ENCODE measurements around the gene TCEAL4.

TCEAL4 gene

GRCh38 chrX:103585411-103586313 is at the start of gene TCEAL4:
TCEAL4 (plus strand) TSS chrX:103585515; CDS start chrX:103586676, 1,161 bp downstream.
- H3K27me3 ChIP-seq: no peaks in the 10 kb centered on the region
- peaks cover 0 to 3% of the 10 kb centered on the region in 2 experiments for H3K4me1 ChIP-seq (ENCODE audit: control insufficient read depth in 1 of 2, insufficient read depth in 1 of 2, low read depth in 1 of 2, low read length in 1 of 2)
- no peak for TF ChIP-seq CTCF (IDR thresholded peaks at IDR 0.05)
- no peaks in the 10 kb centered on the region for H3K36me3 ChIP-seq
- no peaks in the 10 kb centered on the region for H3K9me3 ChIP-seq
- peak within 1 kb of the TSS; percentile 52 to 62 for H3K4me3 ChIP-seq (ENCODE audit: low read depth in 1 of 2, low read length in 1 of 2)
- no peak within 1 kb of the TSS for H3K27ac ChIP-seq

- H3K4me3 ChIP-seq (ENCODE audit: low read depth in 1 of 2, low read length in 1 of 2): no peak overlapping the region
- H3K4me1 ChIP-seq (ENCODE audit: control insufficient read depth in 1 of 2, insufficient read depth in 1 of 2, low read depth in 1 of 2, low read length in 1 of 2): peaks cover 0 to 4% of the 10 kb centered on the region in 2 experiments
- no peak overlapping the region for H3K27ac ChIP-seq
- no peaks in the 10 kb centered on the region for H3K27me3 ChIP-seq
- H3K36me3 ChIP-seq: no peaks in the 10 kb centered on the region
- no peak for TF ChIP-seq CTCF (IDR thresholded peaks at IDR 0.05)
- no peaks in the 10 kb centered on the region for H3K9me3 ChIP-seq
Observed at GRCh38 chrX:103536071-103536470, 49.2 kb upstream of the TCEAL4 start.

GRCh38 chrX:103536732-103537131 is 48.6 kb upstream of the TCEAL4 start:
- no peak overlapping the region for H3K27ac ChIP-seq
- TF ChIP-seq CTCF (IDR thresholded peaks at IDR 0.05): no peak
- no peak overlapping the region for H3K4me3 ChIP-seq (ENCODE audit: low read depth in 1 of 2, low read length in 1 of 2)
- H3K36me3 ChIP-seq: no peaks in the 10 kb centered on the region
- no peaks in the 10 kb centered on the region for H3K27me3 ChIP-seq
- no peaks in the 10 kb centered on the region for H3K9me3 ChIP-seq
- H3K4me1 ChIP-seq (ENCODE audit: control insufficient read depth in 1 of 2, insufficient read depth in 1 of 2, low read depth in 1 of 2, low read length in 1 of 2): peaks cover 0 to 4% of the 10 kb centered on the region in 2 experiments

GRCh38 chrX:103537871-103538387 is 47.4 kb upstream of the TCEAL4 start:
- TF ChIP-seq CTCF (IDR thresholded peaks at IDR 0.05): no peak
- H3K27ac ChIP-seq: no peak overlapping the region

GRCh38 chrX:103538728-103539127 is 46.6 kb upstream of the TCEAL4 start:
- H3K27ac ChIP-seq: no peak overlapping the region
- no peaks in the 10 kb centered on the region for H3K27me3 ChIP-seq
- H3K36me3 ChIP-seq: no peaks in the 10 kb centered on the region
- no peak for TF ChIP-seq CTCF (IDR thresholded peaks at IDR 0.05)
- no peak overlapping the region for H3K4me3 ChIP-seq (ENCODE audit: low read depth in 1 of 2, low read length in 1 of 2)
- peaks cover 0 to 2% of the 10 kb centered on the region in 2 experiments for H3K4me1 ChIP-seq (ENCODE audit: control insufficient read depth in 1 of 2, insufficient read depth in 1 of 2, low read depth in 1 of 2, low read length in 1 of 2)
- no peaks in the 10 kb centered on the region for H3K9me3 ChIP-seq

More at GRCh38 chrX:103537871-103538387, 47.4 kb upstream of the TCEAL4 start:
- Histone ChIP-seq H3K9me3 (no peaks in the 10 kb centered on the region), H3K27me3 (no peaks in the 10 kb centered on the region), H3K4me3 (ENCODE audit: low read depth in 1 of 2, low read length in 1 of 2) (no peak overlapping the region), H3K36me3 (no peaks in the 10 kb centered on the region), H3K4me1 (ENCODE audit: control insufficient read depth in 1 of 2, insufficient read depth in 1 of 2, low read depth in 1 of 2, low read length in 1 of 2) (peaks cover 0 to 4% of the 10 kb centered on the region in 2 experiments)
